Motor neuron (in vitro differentiated cells): ENCODE results near the gene ATOSA. TPM values are rescaled to one million over a fixed set of nuclear protein-coding genes. Genes with fewer than 3 reads are reported as not detected.

Experiments
- ATAC-seq, 8 experiments: fragments of 200-7000 bp; cut with Tn5 transposase; replicated peaks in 6 of 8; 2 replicates each; pipeline ENCODE4 v1.8.0; 2021; ENCODE audit warnings: mild to moderate bottlenecking in 8 of 8, moderate library complexity in 8 of 8
- H3K27ac ChIP-seq, 2 donors: fragments of 250-450 bp; sonication (Bioruptor Pico); 2 replicates each; pipeline ENCODE4 v1.9.0; 2021; ENCODE audit warnings: antibody characterized with exemption in 2 of 2, mild to moderate bottlenecking in 2 of 2, moderate library complexity in 1 of 2
- H3K4me1 ChIP-seq, 2 donors: fragments of 250-450 bp; sonication (Bioruptor Pico); replicated peaks in 1 of 2; 2 replicates each; pipeline ENCODE4 v1.6.1; 2021; ENCODE audit warnings: antibody characterized with exemption in 2 of 2, mild to moderate bottlenecking in 2 of 2, moderate library complexity in 1 of 2
- H3K4me3 ChIP-seq, 5 donors: fragments of 250-450 bp; sonication (Bioruptor Pico); 2 replicates each; pipeline ENCODE4 v1.9.0; 2021; ENCODE audit warnings: antibody characterized with exemption in 5 of 5, mild to moderate bottlenecking in 5 of 5, moderate library complexity in 4 of 5
- WGBS, 10 experiments: fragments of 450-650 bp; shearing (Covaris generic); methylation state at CpG; one replicate each; pipeline ENCODE4 v1.0.0; 2022; 5-methylcytosine and 5-hydroxymethylcytosine counted together
- in situ Hi-C, 9 experiments: fragments of 400-800 bp; cut with MboI; loops; one replicate each; pipeline ENCODE4 v1.15.0; 2021; ENCODE audit warnings: low sequenced_read_pairs in 9 of 9, low pct_unique_long_range_greater_than_20kb in 2 of 9; ENCODE audit not compliant: unreplicated experiment in 9 of 9
- total RNA-seq, 8 experiments: library from RNA; unstranded; fragments of 300-600 nt; gene quantifications; 2 replicates each; pipeline versions ENCODE4 v1.2.3 to v1.2.4, GENCODE V29; 2022

ATOSA gene
- total RNA-seq = 10 to 100 TPM; 12.6 to 52.5 (median 24.4) TPM

GRCh38 chr15:52679232-52680040 lies at the start of gene ATOSA:
Gene ATOSA, minus strand, starts transcription at chr15:52679388. Its CDS starts 1,367 bp downstream, at chr15:52678021.
- peak; percentile 88 to 93 (median 90) for ATAC-seq
- peak within 1 kb of the TSS; percentile 87 to 89 for H3K27ac ChIP-seq
- peaks cover 0 to 18% of the 10 kb centered on the region in 2 donors for H3K4me1 ChIP-seq
- peak within 1 kb of the TSS; percentile 62 to 96 (median 85) for H3K4me3 ChIP-seq
- in situ Hi-C loops = no loop called here
- 0% methylated on average over 1 to 11 of the region's 55 CpGs; no CpG with 5 or more reads in 6 of the 10 experiments for WGBS, 10 experiments

GRCh38 chr15:52728899-52729298 lies 49.7 kb upstream of the ATOSA start:
- ATAC-seq = no peak
- in situ Hi-C loops = loop anchor here in 4 of 9 experiments (10.0 to 25.0 kb wide), 4 partner anchors 92 to 492 kb away; no protein-coding TSS in a partner anchor
- H3K27ac ChIP-seq = no peak overlapping the region
- no peak overlapping the region for H3K4me3 ChIP-seq
- no peaks in the 10 kb centered on the region for H3K4me1 ChIP-seq
- WGBS, 10 experiments = 10 to 100% (median 87%) methylated on average over 1 to 2 of the region's 2 CpGs

- WGBS, 10 experiments = 20 to 100% (median 86%) methylated on average over 1 to 3 of the region's 3 CpGs; no CpG with 5 or more reads in 1 of the 10 experiments
- in situ Hi-C loops = loop anchor here in 4 of 9 experiments (10.0 to 25.0 kb wide), 4 partner anchors 91 to 491 kb away; no protein-coding TSS in a partner anchor
- peak in 1 of 8 experiments; percentile 56 for ATAC-seq
- H3K4me1 ChIP-seq = no peaks in the 10 kb centered on the region
- no peak overlapping the region for H3K4me3 ChIP-seq
- H3K27ac ChIP-seq = no peak overlapping the region
Measured at GRCh38 chr15:52727815-52728214, 48.6 kb upstream of the ATOSA start.

GRCh38 chr15:52726195-52726594 lies 47.0 kb upstream of the ATOSA start:
- ATAC-seq = no peak
- in situ Hi-C loops = loop anchor here in 4 of 9 experiments (10.0 to 25.0 kb wide), 4 partner anchors 89 to 489 kb away; no protein-coding TSS in a partner anchor
- no peak overlapping the region for H3K4me3 ChIP-seq
- no peaks in the 10 kb centered on the region for H3K4me1 ChIP-seq
- WGBS, 10 experiments = 53 to 100% (median 96%) methylated on average over 1 to 2 of the region's 2 CpGs
- no peak overlapping the region for H3K27ac ChIP-seq

GRCh38 chr15:52718551-52718950 lies 39.4 kb upstream of the ATOSA start:
- 0 to 86% (median 74%) methylated on average over 1 to 2 of the region's 2 CpGs for WGBS, 10 experiments
- no peak for ATAC-seq
- in situ Hi-C loops = loop anchor here in 1 of 9 experiments (25.0 kb wide), 1 partner anchor 106 kb away; no protein-coding TSS in a partner anchor
- Histone ChIP-seq H3K27ac (no peak overlapping the region), H3K4me1 (no peaks in the 10 kb centered on the region), H3K4me3 (no peak overlapping the region)

GRCh38 chr15:52717924-52718323 lies 38.7 kb upstream of the ATOSA start:
- H3K27ac ChIP-seq = no peak overlapping the region
- H3K4me1 ChIP-seq = no peaks in the 10 kb centered on the region
- ATAC-seq = peak in 2 of 8 experiments; percentile 23 to 33
- in situ Hi-C loops = loop anchor here in 1 of 9 experiments (25.0 kb wide), 1 partner anchor 106 kb away; no protein-coding TSS in a partner anchor
- 40 to 90% (median 82%) methylated on average over 1 to 4 of the region's 6 CpGs; no CpG with 5 or more reads in 4 of the 10 experiments for WGBS, 10 experiments
- H3K4me3 ChIP-seq = no peak overlapping the region

GRCh38 chr15:52717481-52717880 lies 38.3 kb upstream of the ATOSA start:
- in situ Hi-C loops = loop anchor here in 1 of 9 experiments (25.0 kb wide), 1 partner anchor 105 kb away; no protein-coding TSS in a partner anchor
- H3K27ac ChIP-seq = no peak overlapping the region
- no peak overlapping the region for H3K4me3 ChIP-seq
- 57 to 100% (median 79%) methylated on average over 2 to 6 of the region's 6 CpGs; no CpG with 5 or more reads in 2 of the 10 experiments for WGBS, 10 experiments
- ATAC-seq = no peak
- H3K4me1 ChIP-seq = no peaks in the 10 kb centered on the region

- WGBS, 10 experiments = 0 to 94% (median 71%) methylated on average over 1 to 2 of the region's 2 CpGs; no CpG with 5 or more reads in 2 of the 10 experiments
- ATAC-seq = no peak
- in situ Hi-C loops = loop anchor here in 1 of 9 experiments (25.0 kb wide), 1 partner anchor 104 kb away; no protein-coding TSS in a partner anchor
- no peak overlapping the region for H3K4me3 ChIP-seq
- H3K27ac ChIP-seq = no peak overlapping the region
- H3K4me1 ChIP-seq = no peaks in the 10 kb centered on the region
Measured at GRCh38 chr15:52716536-52716935, 37.3 kb upstream of the ATOSA start.

GRCh38 chr15:52715411-52715810 lies 36.2 kb upstream of the ATOSA start:
- Histone ChIP-seq H3K27ac (no peak overlapping the region), H3K4me1 (no peaks in the 10 kb centered on the region), H3K4me3 (no peak overlapping the region)
- 36 to 92% (median 58%) methylated on average over 1 to 5 of the region's 5 CpGs; no CpG with 5 or more reads in 3 of the 10 experiments for whole genome bisulfite sequencing, 10 experiments
- no peak for ATAC-seq
- in situ Hi-C loops = loop anchor here in 1 of 9 experiments (25.0 kb wide), 1 partner anchor 103 kb away; no protein-coding TSS in a partner anchor

GRCh38 chr15:52714968-52715367 lies 35.8 kb upstream of the ATOSA start:
- ATAC-seq = no peak
- Histone ChIP-seq H3K27ac (no peak overlapping the region), H3K4me1 (no peaks in the 10 kb centered on the region), H3K4me3 (no peak overlapping the region)
- in situ Hi-C loops = loop anchor here in 1 of 9 experiments (25.0 kb wide), 1 partner anchor 103 kb away; no protein-coding TSS in a partner anchor
- 40 to 86% (median 80%) methylated on average over 1 to 2 of the region's 3 CpGs; no CpG with 5 or more reads in 3 of the 10 experiments for WGBS, 10 experiments

GRCh38 chr15:52710708-52711389 lies 31.7 kb upstream of the ATOSA start:
- in situ Hi-C loops = loop anchor here in 1 of 9 experiments (25.0 kb wide), 1 partner anchor 99 kb away; no protein-coding TSS in a partner anchor

GRCh38 chr15:52710050-52710707 lies 31.0 kb upstream of the ATOSA start:
- in situ Hi-C loops = loop anchor here in 1 of 9 experiments (25.0 kb wide), 1 partner anchor 98 kb away; no protein-coding TSS in a partner anchor
- 56 to 86% (median 71%) methylated on average over 1 of the region's 1 CpG; no CpG with 5 or more reads in 6 of the 10 experiments for WGBS, 10 experiments
- peak in 3 of 8 experiments; percentile 55 to 74 (median 72) for ATAC-seq

More at GRCh38 chr15:52710708-52711389, 31.7 kb upstream of the ATOSA start:
- Histone ChIP-seq H3K4me1 (no peaks in the 10 kb centered on the region), H3K4me3 (no peak overlapping the region), H3K27ac (no peak overlapping the region)
- ATAC-seq = peak in 3 of 8 experiments; percentile 52 to 75 (median 75)
- 17 to 100% (median 43%) methylated on average over 1 to 2 of the region's 2 CpGs; no CpG with 5 or more reads in 1 of the 10 experiments for WGBS, 10 experiments

More at GRCh38 chr15:52710050-52710707, 31.0 kb upstream of the ATOSA start:
- no peak overlapping the region for H3K27ac ChIP-seq
- H3K4me3 ChIP-seq = no peak overlapping the region
- H3K4me1 ChIP-seq = no peaks in the 10 kb centered on the region
